Epithelial cell of proximal tubule (primary cell): Measurements from ENCODE around the gene FAP. TPM values are rescaled to one million over a fixed set of nuclear protein-coding genes. Genes with fewer than 3 reads are reported as not detected.
A peak's percentile ranks its signal among the peaks of the same experiment; 100 is the strongest.

Source experiments
- DNase-seq: peaks from one replicate; pipeline ENCODE4 v3.0.0-alpha.2; 2011; ENCODE audit warnings: low read depth
- H3K4me3 ChIP-seq: 2 replicates; pipeline ENCODE4 v1.5.1; 2011; ENCODE audit warnings: low read depth, mild to moderate bottlenecking, low read length
- CTCF ChIP-seq: conservative IDR thresholded peaks from 2 replicates; pipeline ENCODE4 v1.5.1; 2012; ENCODE audit warnings: low read depth, mild to moderate bottlenecking, low read length
- total RNA-seq: library from RNA; depleted of rRNA; stranded (reverse); fragments of >200 nt; gene quantifications from 2 replicates; pipeline ENCODE4 v1.2.3, GENCODE V29; 2015

Gene FAP
- total RNA-seq, 1 donor from 2014 or later = 2.3 TPM

DNA sequence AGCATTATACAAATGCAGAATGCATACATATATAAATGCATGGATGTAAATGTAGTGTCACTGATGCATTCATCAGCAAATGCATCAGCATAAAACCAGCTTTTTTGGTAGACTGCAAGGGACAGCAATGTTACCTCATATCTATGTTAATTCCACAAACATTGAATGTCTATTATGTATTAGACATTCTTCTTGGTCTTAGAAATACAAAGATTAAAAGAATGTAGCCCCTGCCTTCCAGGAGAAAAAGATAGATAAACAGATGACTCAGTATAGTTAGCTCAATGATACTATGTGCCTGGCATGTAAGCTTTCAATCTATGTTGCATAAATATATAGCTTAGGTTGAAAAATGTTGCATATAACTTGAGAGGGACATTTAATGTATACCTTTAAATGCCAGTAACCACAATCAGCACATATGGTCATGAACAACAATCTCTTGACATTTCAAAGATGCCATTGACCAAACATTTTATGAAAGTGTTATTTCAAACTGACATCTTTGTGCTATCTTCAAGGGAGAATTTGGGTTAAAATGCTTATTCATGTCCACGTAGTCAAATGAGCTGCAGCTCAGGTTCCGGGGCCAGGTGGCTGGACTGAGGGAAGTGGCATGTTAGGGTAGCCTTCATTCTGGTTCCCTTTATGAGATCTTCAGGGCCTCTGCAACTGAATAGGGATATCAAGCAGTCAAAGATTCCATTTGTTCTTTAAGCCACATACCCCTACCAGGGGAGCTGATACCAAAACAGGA is 46.0 kb downstream of the FAP start:
- no peak overlapping the region for H3K4me3 ChIP-seq
- TF ChIP-seq CTCF = no peak
- no peak for DNase-seq

GRCh38 chr2:162196638-162197037 is 46.6 kb downstream of the FAP start:
- no peak for DNase-seq
- H3K4me3 ChIP-seq = no peak overlapping the region
- no peak for TF ChIP-seq CTCF

- no peak overlapping the region for H3K4me3 ChIP-seq
- TF ChIP-seq CTCF = no peak
- DNase-seq = no peak
Measured at GRCh38 chr2:162188451-162188850, 54.8 kb downstream of the FAP start.

DNA sequence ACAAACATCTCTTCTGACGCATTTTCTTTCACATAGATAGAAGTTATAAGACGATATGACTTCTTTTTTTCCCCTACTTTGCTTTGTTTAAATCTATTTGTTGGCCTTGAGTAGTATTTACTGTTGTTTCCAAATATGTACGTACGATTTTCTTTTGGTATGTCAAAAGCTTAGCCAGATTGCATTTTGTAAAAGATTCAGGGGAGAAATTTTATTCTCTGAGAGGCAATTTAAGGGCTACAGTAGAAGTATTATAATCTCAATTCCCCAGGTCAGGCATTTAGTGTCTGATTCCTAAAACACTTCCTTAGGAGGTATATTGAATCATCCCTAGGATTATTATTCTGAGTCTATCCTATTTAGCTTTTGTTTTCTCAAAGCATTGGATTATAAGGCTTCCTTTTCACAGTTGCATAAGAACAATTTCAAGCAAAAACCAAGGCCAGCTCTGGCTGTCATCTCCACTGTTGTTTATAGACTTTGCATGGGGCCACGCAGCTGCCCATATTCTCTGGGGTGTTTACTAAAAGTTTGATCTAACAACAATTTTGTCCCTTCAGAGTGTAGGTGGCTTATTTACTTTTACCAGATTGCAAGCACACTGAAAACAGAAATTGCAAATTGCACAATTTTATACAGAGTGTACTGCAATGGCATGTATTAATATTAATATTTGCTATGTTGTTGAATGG is 57.6 kb downstream of the FAP start:
- H3K4me3 ChIP-seq = no peak overlapping the region
- TF ChIP-seq CTCF = no peak
- no peak for DNase-seq

DNA sequence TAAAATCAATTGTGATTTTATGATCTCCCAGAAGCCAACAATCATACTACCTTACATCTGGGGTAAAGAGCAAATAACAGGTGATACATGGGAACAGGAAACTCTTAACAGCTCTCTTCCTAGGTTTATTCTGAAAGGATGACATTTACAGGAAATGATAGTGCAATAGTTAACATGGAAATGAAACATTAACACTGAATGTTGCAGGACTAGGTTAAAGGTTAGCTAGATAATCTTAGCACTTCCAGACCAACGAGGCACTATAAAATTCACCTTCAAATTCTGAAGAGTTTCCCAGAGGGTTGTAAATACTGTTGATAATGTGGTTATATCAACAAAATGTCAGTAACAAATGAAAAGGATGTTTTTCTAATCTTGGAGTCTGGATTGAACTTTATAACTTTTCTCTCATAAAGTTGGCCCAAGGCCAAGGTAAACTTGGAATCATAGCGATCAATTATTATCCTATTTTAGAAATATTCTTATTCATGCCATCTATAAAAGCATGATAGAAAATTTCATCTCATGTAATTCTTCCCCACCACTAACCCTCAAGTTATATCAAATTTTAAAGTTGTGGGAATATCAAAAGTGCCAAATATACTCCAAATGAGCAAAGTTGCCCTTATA is 58.3 kb downstream of the FAP start:
- H3K4me3 ChIP-seq = no peak overlapping the region
- DNase-seq = peak; percentile 27
- no peak for TF ChIP-seq CTCF

DNA sequence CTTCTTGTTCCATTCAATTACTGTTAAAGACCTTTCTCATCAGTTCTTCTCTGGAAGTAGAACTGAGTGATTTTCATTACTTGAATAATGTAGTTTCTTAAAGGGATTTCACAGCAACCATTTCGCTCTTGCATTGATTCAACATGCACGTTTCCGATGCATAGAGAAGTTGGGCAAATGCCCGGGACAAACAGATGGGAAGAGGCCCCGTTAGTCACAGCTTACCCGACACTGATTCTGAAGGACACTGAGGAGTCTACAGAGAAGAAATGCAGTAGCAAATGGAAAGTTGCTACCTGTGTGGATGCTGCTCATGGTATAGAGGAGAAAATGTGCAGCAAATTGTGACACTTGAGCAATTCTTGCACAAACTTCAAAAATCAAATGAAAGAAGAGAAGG is 58.9 kb downstream of the FAP start:
- no peak for TF ChIP-seq CTCF
- no peak for DNase-seq
- no peak overlapping the region for H3K4me3 ChIP-seq
